ENCODE measurements around the gene RAB3GAP2.

- TF ChIP-seq CTCF (IDR thresholded peaks at IDR 0.05), result no peak
- TF ChIP-seq POLR2A (IDR thresholded peaks at IDR 0.05), result no peak
Measured at GRCh38 chr1:220287129-220287528, 14.9 kb upstream of the RAB3GAP2 start.
